Coronary artery (tissue), 2 donors: ENCODE measurements around the gene MADD.

Experiments
- DNase-seq: peaks from one replicate; pipeline ENCODE4 v3.0.0-alpha.2; 2017; ENCODE audit warnings: low spot score
- H3K27ac ChIP-seq, 2 donors: fragments of 200-600 bp; sonication (generic); one replicate each; pipeline ENCODE4 v1.5.1; 2016 to 2019
- H3K4me3 ChIP-seq: fragments of 200-600 bp; sonication (generic); 2 replicates; pipeline ENCODE4 v1.5.1; 2016; ENCODE audit warnings: mild to moderate bottlenecking, moderate library complexity
- CTCF ChIP-seq: fragments of 200-600 bp; sonication (generic); IDR thresholded peaks from one replicate; pipeline ENCODE4 v1.5.1; 2019; ENCODE audit warnings: antibody characterized with exemption

Gene MADD

GRCh38 chr11:47233989-47234668 is 35.8 kb upstream of the MADD start:
- no peak overlapping the region for H3K4me3 ChIP-seq
- TF ChIP-seq CTCF, result no peak
- H3K27ac ChIP-seq, result peak overlapping the region in 1 of 2 donors; percentile 26
- no peak for DNase-seq

GRCh38 chr11:47234669-47235100 is 35.2 kb upstream of the MADD start:
- TF ChIP-seq CTCF, result no peak
- no peak overlapping the region for H3K27ac ChIP-seq
- no peak for DNase-seq
- no peak overlapping the region for H3K4me3 ChIP-seq

- no peak for DNase-seq
- no peak overlapping the region for H3K27ac ChIP-seq
- no peak overlapping the region for H3K4me3 ChIP-seq
- TF ChIP-seq CTCF, result no peak
Measured at GRCh38 chr11:47235163-47235562, 34.8 kb upstream of the MADD start.

GRCh38 chr11:47236482-47236881 is 33.5 kb upstream of the MADD start:
- Histone ChIP-seq H3K4me3 (no peak overlapping the region), H3K27ac (no peak overlapping the region)
- no peak for TF ChIP-seq CTCF
- DNase-seq, result no peak

- DNase-seq, result no peak
- no peak overlapping the region for H3K4me3 ChIP-seq
- TF ChIP-seq CTCF, result no peak
- no peak overlapping the region for H3K27ac ChIP-seq
Measured at GRCh38 chr11:47239852-47240251, 30.1 kb upstream of the MADD start.

- H3K27ac ChIP-seq, result no peak overlapping the region
- no peak for DNase-seq
Measured at GRCh38 chr11:47241841-47242301, 28.1 kb upstream of the MADD start.

More at GRCh38 chr11:47241841-47242301, 28.1 kb upstream of the MADD start:
- no peak for TF ChIP-seq CTCF
- no peak overlapping the region for H3K4me3 ChIP-seq
